Upper lobe of left lung (tissue), 4 donors: ENCODE data around the gene RSRC2.

Experiments
- POLR2A ChIP-seq, 4 donors: fragments of 450-650 bp; IDR thresholded peaks; one replicate each; pipeline ENCODE4 v1.5.1; 2016 to 2017; ENCODE audit warnings: antibody characterized with exemption in 4 of 4, mild to moderate bottlenecking in 2 of 4
- POLR2AphosphoS5 ChIP-seq, 2 donors: sonication (generic); formaldehyde crosslinking; IDR thresholded peaks; one replicate each; pipeline ENCODE4 v1.5.1; 2017; ENCODE audit warnings: antibody characterized with exemption in 2 of 2
- TF ChIP-seq, protein P1 (sequence below), 6 experiments: fragments of 450-650 bp in 4 of 6; fragments of 200-600 bp in 2 of 6; sonication (generic) in 2 of 6; IDR thresholded peaks; one replicate each; pipeline ENCODE4 v1.5.1; 2016 to 2019; ENCODE audit warnings: antibody characterized with exemption in 6 of 6

DNA sequence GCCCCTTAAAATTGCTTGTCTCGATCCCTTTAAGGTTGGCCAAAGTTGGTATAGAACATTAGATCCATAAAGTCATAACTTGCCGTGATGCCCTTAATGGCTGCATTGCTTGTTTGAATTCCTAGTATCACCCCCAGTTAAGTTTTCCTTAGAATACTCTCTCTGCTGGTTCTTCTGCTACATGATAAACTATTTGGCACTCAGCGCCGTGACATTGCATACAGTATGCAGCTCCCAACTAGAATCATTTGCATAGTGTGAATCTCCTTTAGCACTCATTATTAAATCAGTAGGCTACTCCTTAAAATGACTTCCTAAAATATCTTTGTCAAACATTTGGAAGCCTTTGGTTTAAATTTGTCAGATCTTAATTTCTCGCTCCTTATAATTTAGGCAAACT lies 42.6 kb upstream of the RSRC2 start:
- no peak for TF ChIP-seq POLR2A (IDR thresholded peaks at IDR 0.05)
- TF ChIP-seq, protein P1, sequence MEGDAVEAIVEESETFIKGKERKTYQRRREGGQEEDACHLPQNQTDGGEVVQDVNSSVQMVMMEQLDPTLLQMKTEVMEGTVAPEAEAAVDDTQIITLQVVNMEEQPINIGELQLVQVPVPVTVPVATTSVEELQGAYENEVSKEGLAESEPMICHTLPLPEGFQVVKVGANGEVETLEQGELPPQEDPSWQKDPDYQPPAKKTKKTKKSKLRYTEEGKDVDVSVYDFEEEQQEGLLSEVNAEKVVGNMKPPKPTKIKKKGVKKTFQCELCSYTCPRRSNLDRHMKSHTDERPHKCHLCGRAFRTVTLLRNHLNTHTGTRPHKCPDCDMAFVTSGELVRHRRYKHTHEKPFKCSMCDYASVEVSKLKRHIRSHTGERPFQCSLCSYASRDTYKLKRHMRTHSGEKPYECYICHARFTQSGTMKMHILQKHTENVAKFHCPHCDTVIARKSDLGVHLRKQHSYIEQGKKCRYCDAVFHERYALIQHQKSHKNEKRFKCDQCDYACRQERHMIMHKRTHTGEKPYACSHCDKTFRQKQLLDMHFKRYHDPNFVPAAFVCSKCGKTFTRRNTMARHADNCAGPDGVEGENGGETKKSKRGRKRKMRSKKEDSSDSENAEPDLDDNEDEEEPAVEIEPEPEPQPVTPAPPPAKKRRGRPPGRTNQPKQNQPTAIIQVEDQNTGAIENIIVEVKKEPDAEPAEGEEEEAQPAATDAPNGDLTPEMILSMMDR (IDR thresholded peaks at IDR 0.05) = no peak
- no peak for TF ChIP-seq POLR2AphosphoS5 (IDR thresholded peaks at IDR 0.05)
